IMR-90 (cell line): ENCODE measurements around the gene SAMD4B.

ENCODE experiments used
- BHLHE40 ChIP-seq: fragments of 150-350 bp; IDR thresholded peaks from 2 replicates; pipeline ENCODE4 v1.6.1; 2016; ENCODE audit warnings: mild to moderate bottlenecking, low read depth, low read length
- CHD1 ChIP-seq: IDR thresholded peaks from 2 replicates; pipeline ENCODE4 v1.6.1; 2012; ENCODE audit warnings: low read depth, low read length, improper control_type of control experiment
- FOS ChIP-seq: fragments of 150-350 bp; IDR thresholded peaks from 2 replicates; pipeline ENCODE4 v1.6.1; 2016; ENCODE audit warnings: low read depth, low read length
- MAZ ChIP-seq: IDR thresholded peaks from 2 replicates; pipeline ENCODE4 v1.6.1; 2012; ENCODE audit warnings: low read depth, mild to moderate bottlenecking, low read length, improper control_type of control experiment, moderate library complexity, borderline replicate concordance
- MXI1 ChIP-seq: IDR thresholded peaks from 2 replicates; pipeline ENCODE4 v1.6.1; 2012; ENCODE audit warnings: low read depth, mild to moderate bottlenecking, low read length, moderate library complexity, borderline replicate concordance
- POLR2A ChIP-seq: IDR thresholded peaks from 2 replicates; pipeline ENCODE4 v1.6.1; 2012; ENCODE audit warnings: mild to moderate bottlenecking, low read depth, low read length
- RAD21 ChIP-seq: IDR thresholded peaks from 2 replicates; pipeline ENCODE4 v1.6.1; 2012; ENCODE audit warnings: low read length, improper control_type of control experiment
- RFX5 ChIP-seq: IDR thresholded peaks from 2 replicates; pipeline ENCODE4 v1.8.0; 2012; ENCODE audit warnings: low read depth, mild to moderate bottlenecking, low read length, moderate library complexity
- SMC3 ChIP-seq: fragments of 150-350 bp; IDR thresholded peaks from 2 replicates; pipeline ENCODE4 v1.6.1; 2016; ENCODE audit warnings: low read depth, mild to moderate bottlenecking, antibody characterized with exemption, low read length, moderate library complexity
- USF2 ChIP-seq: fragments of 150-350 bp; IDR thresholded peaks from 2 replicates; pipeline ENCODE4 v1.6.1; 2017; ENCODE audit warnings: mild to moderate bottlenecking, antibody characterized with exemption, low read length, low read depth
- TF ChIP-seq, protein P1 (sequence below): conservative IDR thresholded peaks from 2 replicates; pipeline ENCODE4 v1.5.1; 2012; ENCODE audit warnings: mild to moderate bottlenecking, low read depth, low read length, improper control_type of control experiment

DNA sequence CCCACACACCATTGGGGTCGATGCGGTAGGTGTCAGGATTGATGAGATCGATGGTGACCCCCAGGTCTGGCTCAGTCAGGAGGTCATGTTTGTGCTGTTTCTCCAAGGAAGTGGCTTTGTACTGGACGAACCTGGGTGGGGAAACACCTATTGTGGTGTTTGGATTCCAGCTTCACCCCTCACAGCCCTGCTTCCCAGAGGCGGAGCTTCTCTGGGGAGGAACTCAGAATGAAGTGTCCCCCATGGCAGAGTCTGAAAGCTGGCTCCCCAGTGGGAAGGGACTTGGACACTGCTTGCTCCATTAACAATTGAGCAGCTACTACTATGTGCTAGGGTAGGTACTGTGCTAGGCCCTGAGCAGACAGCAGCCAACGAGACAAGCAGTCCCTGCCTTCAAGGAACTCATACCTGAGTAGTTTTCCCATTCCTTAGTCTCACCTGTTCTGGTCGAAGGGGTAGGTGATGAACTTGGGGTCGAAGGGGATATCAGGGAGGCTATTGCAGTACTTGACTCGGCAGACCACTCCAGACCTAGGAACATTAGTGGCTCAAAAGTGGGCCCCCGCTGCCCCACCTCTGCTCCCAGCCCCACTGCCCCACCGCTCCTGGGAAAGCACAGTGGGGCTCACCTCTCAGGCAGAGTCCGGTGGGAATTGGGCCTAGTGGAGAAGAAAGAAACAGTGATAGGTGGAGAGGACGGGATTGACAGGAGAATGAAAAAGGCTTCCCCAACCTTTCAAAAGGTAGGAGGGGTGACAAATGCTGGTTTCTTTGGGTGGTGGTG, 47.6 kb downstream of the SAMD4B start:
- TF ChIP-seq, protein P1, sequence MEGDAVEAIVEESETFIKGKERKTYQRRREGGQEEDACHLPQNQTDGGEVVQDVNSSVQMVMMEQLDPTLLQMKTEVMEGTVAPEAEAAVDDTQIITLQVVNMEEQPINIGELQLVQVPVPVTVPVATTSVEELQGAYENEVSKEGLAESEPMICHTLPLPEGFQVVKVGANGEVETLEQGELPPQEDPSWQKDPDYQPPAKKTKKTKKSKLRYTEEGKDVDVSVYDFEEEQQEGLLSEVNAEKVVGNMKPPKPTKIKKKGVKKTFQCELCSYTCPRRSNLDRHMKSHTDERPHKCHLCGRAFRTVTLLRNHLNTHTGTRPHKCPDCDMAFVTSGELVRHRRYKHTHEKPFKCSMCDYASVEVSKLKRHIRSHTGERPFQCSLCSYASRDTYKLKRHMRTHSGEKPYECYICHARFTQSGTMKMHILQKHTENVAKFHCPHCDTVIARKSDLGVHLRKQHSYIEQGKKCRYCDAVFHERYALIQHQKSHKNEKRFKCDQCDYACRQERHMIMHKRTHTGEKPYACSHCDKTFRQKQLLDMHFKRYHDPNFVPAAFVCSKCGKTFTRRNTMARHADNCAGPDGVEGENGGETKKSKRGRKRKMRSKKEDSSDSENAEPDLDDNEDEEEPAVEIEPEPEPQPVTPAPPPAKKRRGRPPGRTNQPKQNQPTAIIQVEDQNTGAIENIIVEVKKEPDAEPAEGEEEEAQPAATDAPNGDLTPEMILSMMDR, result no peak
- no peak for TF ChIP-seq SMC3
- TF ChIP-seq POLR2A, result no peak
- no peak for TF ChIP-seq MXI1
- no peak for TF ChIP-seq RAD21
- no peak for TF ChIP-seq USF2
- no peak for TF ChIP-seq BHLHE40
- TF ChIP-seq FOS, result no peak
- no peak for TF ChIP-seq RFX5
- TF ChIP-seq MAZ, result no peak
- TF ChIP-seq CHD1, result no peak
